GM12878 (cell line): ENCODE measurements around the gene ARMH1. TPM values are rescaled to one million over a fixed set of nuclear protein-coding genes. Genes with fewer than 3 reads are reported as not detected.

ENCODE experiments used
- BCL11A ChIP-seq: IDR thresholded peaks from 2 replicates; pipeline ENCODE4 v1.6.1; 2011; ENCODE audit warnings: low read depth, low read length
- BCLAF1 ChIP-seq: fragments of 450-650 bp; IDR thresholded peaks from 2 replicates; pipeline ENCODE4 v1.6.1; 2017; ENCODE audit warnings: antibody characterized with exemption, mild to moderate bottlenecking, moderate library complexity
- CHD1 ChIP-seq: IDR thresholded peaks from 2 replicates; pipeline ENCODE4 v1.6.1; 2012; ENCODE audit warnings: low read depth, low read length, improper control_type of control experiment
- ESRRA ChIP-seq: IDR thresholded peaks from 2 replicates; pipeline ENCODE4 v1.6.1; 2012; ENCODE audit warnings: mild to moderate bottlenecking, low read length, improper control_type of control experiment
- GABPA ChIP-seq: IDR thresholded peaks from 2 replicates; pipeline ENCODE4 v1.6.1; 2014; ENCODE audit warnings: antibody characterized with exemption, low read depth, mild to moderate bottlenecking, inconsistent platforms
- MYB ChIP-seq: fragments of 150-350 bp; IDR thresholded peaks from 2 replicates; pipeline ENCODE4 v1.6.1; 2014; ENCODE audit warnings: mild to moderate bottlenecking, low read depth, low read length, borderline replicate concordance
- POLR2A ChIP-seq: IDR thresholded peaks from 2 replicates; pipeline ENCODE4 v1.6.1; 2011; ENCODE audit warnings: low read depth, mild to moderate bottlenecking, low read length
- SRF ChIP-seq, 2 experiments: IDR thresholded peaks; 2 replicates each; pipeline ENCODE4 v1.6.1; 2011; ENCODE audit warnings: low read depth in 2 of 2, low read length in 2 of 2, mild to moderate bottlenecking in 1 of 2, moderate library complexity in 1 of 2
- polyA plus RNA-seq, 11 experiments: library from polyadenylated mRNA; depleted of rRNA in 4 of 11; unstranded in 6 of 11; stranded (reverse) in 5 of 11; fragments of >200 nt; fragmentation: Nextera tagmentation in 4 of 11; fragmentation: Illumina TruSeq in 1 of 11; extraction: Ambion mirVana in 4 of 11; extraction: Trizol in 1 of 11; gene quantifications; 1 replicate in 1 of 11; 2 replicates in 10 of 11; pipeline versions ENCODE4 v1.2.1 to v1.2.3, GENCODE V29; 2011 to 2016; ENCODE audit warnings: inconsistent platforms in 2 of 11, missing spikeins in 2 of 11, low read depth in 1 of 11
- total RNA-seq, 4 experiments: library from RNA; depleted of rRNA in 3 of 4; stranded (reverse); fragments of >200 nt in 3 of 4; fragmentation: Illumina TruSeq in 1 of 4; extraction: Trizol in 1 of 4; gene quantifications; 2 replicates each; pipeline versions ENCODE4 v1.2.1 to v1.2.3, GENCODE V29; 2013 to 2021
- TF ChIP-seq, protein P1 (sequence below): fragments of 450-650 bp; IDR thresholded peaks from 2 replicates; pipeline ENCODE4 v1.6.1; 2018; ENCODE audit warnings: mild to moderate bottlenecking, low read depth, moderate library complexity; ENCODE audit not compliant: partially characterized antibody
- TF ChIP-seq, protein P2 (sequence below): fragments of 450-650 bp; conservative IDR thresholded peaks from 2 replicates; pipeline ENCODE4 v1.6.1; 2017; ENCODE audit warnings: mild to moderate bottlenecking, moderate library complexity

The ARMH1 gene
- total and polyA plus RNA-seq, 10 of the 15 experiments (the other 5 are each of a cell fraction or from before 2014, with no cell fraction given): 0.93 to 43.9 (median 8.2) TPM

DNA sequence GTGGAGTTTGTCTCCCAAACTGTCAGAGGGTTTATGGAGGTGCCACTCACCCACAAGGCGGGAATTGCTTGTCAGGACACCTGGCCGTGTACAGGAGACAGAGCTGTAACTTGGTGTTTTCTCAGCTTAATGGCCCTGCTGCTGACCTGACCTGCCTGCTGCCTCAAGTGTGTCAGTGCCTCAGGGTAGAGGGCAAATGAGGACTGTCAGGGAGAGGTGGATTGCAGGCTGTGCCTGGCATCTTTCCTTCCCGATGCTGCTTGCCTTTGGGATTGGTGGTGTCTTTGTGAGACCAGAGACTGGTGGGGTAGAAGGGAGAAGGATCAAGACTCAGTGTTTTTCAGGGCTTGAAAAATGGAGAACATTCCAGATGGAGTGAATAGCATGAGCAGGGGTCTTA is 31.6 kb upstream of the ARMH1 start (continued):
- TF ChIP-seq, protein P1, sequence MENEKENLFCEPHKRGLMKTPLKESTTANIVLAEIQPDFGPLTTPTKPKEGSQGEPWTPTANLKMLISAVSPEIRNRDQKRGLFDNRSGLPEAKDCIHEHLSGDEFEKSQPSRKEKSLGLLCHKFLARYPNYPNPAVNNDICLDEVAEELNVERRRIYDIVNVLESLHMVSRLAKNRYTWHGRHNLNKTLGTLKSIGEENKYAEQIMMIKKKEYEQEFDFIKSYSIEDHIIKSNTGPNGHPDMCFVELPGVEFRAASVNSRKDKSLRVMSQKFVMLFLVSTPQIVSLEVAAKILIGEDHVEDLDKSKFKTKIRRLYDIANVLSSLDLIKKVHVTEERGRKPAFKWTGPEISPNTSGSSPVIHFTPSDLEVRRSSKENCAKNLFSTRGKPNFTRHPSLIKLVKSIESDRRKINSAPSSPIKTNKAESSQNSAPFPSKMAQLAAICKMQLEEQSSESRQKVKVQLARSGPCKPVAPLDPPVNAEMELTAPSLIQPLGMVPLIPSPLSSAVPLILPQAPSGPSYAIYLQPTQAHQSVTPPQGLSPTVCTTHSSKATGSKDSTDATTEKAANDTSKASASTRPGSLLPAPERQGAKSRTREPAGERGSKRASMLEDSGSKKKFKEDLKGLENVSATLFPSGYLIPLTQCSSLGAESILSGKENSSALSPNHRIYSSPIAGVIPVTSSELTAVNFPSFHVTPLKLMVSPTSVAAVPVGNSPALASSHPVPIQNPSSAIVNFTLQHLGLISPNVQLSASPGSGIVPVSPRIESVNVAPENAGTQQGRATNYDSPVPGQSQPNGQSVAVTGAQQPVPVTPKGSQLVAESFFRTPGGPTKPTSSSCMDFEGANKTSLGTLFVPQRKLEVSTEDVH: no peak
- no peak for TF ChIP-seq MYB
- TF ChIP-seq, protein P2, sequence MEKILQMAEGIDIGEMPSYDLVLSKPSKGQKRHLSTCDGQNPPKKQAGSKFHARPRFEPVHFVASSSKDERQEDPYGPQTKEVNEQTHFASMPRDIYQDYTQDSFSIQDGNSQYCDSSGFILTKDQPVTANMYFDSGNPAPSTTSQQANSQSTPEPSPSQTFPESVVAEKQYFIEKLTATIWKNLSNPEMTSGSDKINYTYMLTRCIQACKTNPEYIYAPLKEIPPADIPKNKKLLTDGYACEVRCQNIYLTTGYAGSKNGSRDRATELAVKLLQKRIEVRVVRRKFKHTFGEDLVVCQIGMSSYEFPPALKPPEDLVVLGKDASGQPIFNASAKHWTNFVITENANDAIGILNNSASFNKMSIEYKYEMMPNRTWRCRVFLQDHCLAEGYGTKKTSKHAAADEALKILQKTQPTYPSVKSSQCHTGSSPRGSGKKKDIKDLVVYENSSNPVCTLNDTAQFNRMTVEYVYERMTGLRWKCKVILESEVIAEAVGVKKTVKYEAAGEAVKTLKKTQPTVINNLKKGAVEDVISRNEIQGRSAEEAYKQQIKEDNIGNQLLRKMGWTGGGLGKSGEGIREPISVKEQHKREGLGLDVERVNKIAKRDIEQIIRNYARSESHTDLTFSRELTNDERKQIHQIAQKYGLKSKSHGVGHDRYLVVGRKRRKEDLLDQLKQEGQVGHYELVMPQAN: no peak
- TF ChIP-seq ESRRA: no peak
- TF ChIP-seq SRF (IDR thresholded peaks at IDR 0.05; ENCODE audit: low read depth in 2 of 2, low read length in 2 of 2): no peak
- no peak for TF ChIP-seq GABPA
- TF ChIP-seq POLR2A: no peak
- TF ChIP-seq CHD1: no peak
- TF ChIP-seq BCLAF1: no peak
- no peak for TF ChIP-seq BCL11A
